Trophoblast cell (in vitro differentiated cells and primary cell): ENCODE measurements around the gene KRT6A.

Source experiments
- DNase-seq, 2 donors: peaks; one replicate each; pipeline ENCODE4 v3.0.0-alpha.2; 2016
- H2AFZ ChIP-seq: 2 replicates; pipeline ENCODE4 v1.6.1; 2013; ENCODE audit warnings: low read length, moderate library complexity, mild to moderate bottlenecking; ENCODE audit not compliant: insufficient read depth, poor library complexity
- H2AK5ac ChIP-seq: 2 replicates; pipeline ENCODE4 v1.6.1; 2013; ENCODE audit warnings: mild to moderate bottlenecking, low read length
- H2BK120ac ChIP-seq: 2 replicates; pipeline ENCODE4 v1.6.1; 2013; ENCODE audit warnings: low read length, mild to moderate bottlenecking, moderate library complexity; ENCODE audit not compliant: insufficient read depth, poor library complexity
- H2BK12ac ChIP-seq: 2 replicates; pipeline ENCODE4 v1.6.1; 2013; ENCODE audit warnings: mild to moderate bottlenecking, low read length, moderate library complexity
- H2BK5ac ChIP-seq: 2 replicates; pipeline ENCODE4 v1.6.1; 2013; ENCODE audit warnings: low read length, low read depth, moderate library complexity, mild to moderate bottlenecking; ENCODE audit not compliant: poor library complexity
- H3K14ac ChIP-seq: 2 replicates; pipeline ENCODE4 v1.6.1; 2013; ENCODE audit warnings: mild to moderate bottlenecking, low read length
- H3K18ac ChIP-seq: 2 replicates; pipeline ENCODE4 v1.6.1; 2013; ENCODE audit warnings: mild to moderate bottlenecking, low read length
- H3K23ac ChIP-seq: 2 replicates; pipeline ENCODE4 v1.6.1; 2013; ENCODE audit warnings: low read length
- H3K27ac ChIP-seq: 2 replicates; pipeline ENCODE4 v1.5.1; 2013; ENCODE audit warnings: low read depth, mild to moderate bottlenecking, inconsistent platforms, low read length, moderate library complexity
- H3K27me3 ChIP-seq: 2 replicates; pipeline ENCODE4 v1.6.1; 2013; ENCODE audit warnings: inconsistent platforms, mild to moderate bottlenecking, low read length, moderate library complexity; ENCODE audit not compliant: insufficient read depth
- H3K36me3 ChIP-seq, 2 experiments: 1 replicate in 1 of 2; 2 replicates in 1 of 2; pipeline ENCODE4 v1.6.1; 2013; ENCODE audit warnings: low read length in 2 of 2, mild to moderate bottlenecking in 2 of 2, moderate library complexity in 1 of 2; ENCODE audit not compliant: insufficient read depth in 2 of 2, control insufficient read depth in 1 of 2
- H3K4ac ChIP-seq: 2 replicates; pipeline ENCODE4 v1.6.1; 2013; ENCODE audit warnings: low read depth, mild to moderate bottlenecking, low read length, moderate library complexity
- H3K4me1 ChIP-seq, 2 experiments: 1 replicate in 1 of 2; 2 replicates in 1 of 2; pipeline ENCODE4 v1.6.1; 2013; ENCODE audit warnings: low read length in 2 of 2, mild to moderate bottlenecking in 2 of 2, moderate library complexity in 1 of 2; ENCODE audit not compliant: insufficient read depth in 2 of 2, control insufficient read depth in 1 of 2
- H3K4me2 ChIP-seq: 2 replicates; pipeline ENCODE4 v1.6.1; 2013; ENCODE audit warnings: inconsistent platforms, mild to moderate bottlenecking, low read length, moderate library complexity
- H3K4me3 ChIP-seq: 2 replicates; pipeline ENCODE4 v1.5.1; 2013; ENCODE audit warnings: mild to moderate bottlenecking, low read depth, low read length, inconsistent platforms
- H3K79me1 ChIP-seq: one replicate; pipeline ENCODE4 v1.6.1; 2013; ENCODE audit warnings: low read length
- H3K79me2 ChIP-seq: 2 replicates; pipeline ENCODE4 v1.6.1; 2013; ENCODE audit warnings: low read length, mild to moderate bottlenecking; ENCODE audit not compliant: control insufficient read depth, insufficient read depth, poor library complexity
- H3K9ac ChIP-seq: 2 replicates; pipeline ENCODE4 v1.6.1; 2013; ENCODE audit warnings: mild to moderate bottlenecking, low read length
- H3K9me3 ChIP-seq: 2 replicates; pipeline ENCODE4 v1.6.1; 2013; ENCODE audit warnings: low read depth, mild to moderate bottlenecking, control low read depth, inconsistent platforms, low read length; ENCODE audit not compliant: insufficient read depth
- H4K12ac ChIP-seq: 2 replicates; pipeline ENCODE4 v1.6.1; 2013; ENCODE audit warnings: low read depth, mild to moderate bottlenecking, low read length, moderate library complexity
- H4K8ac ChIP-seq: 2 replicates; pipeline ENCODE4 v1.6.1; 2013; ENCODE audit warnings: low read depth, mild to moderate bottlenecking, low read length, moderate library complexity
- H4K91ac ChIP-seq: one replicate; pipeline ENCODE4 v1.6.1; 2013; ENCODE audit warnings: low read depth, mild to moderate bottlenecking, low read length, moderate library complexity
- WGBS: extraction: QIAGEN DNeasy Blood & Tissue Kit; methylation state at CpG from one replicate; pipeline ENCODE4 v1.1.7; 2013; ENCODE audit warnings: missing lambda C conversion rate; ENCODE audit not compliant: insufficient read length, insufficient coverage; ENCODE audit errors: extremely low coverage; 5-methylcytosine and 5-hydroxymethylcytosine counted together

The KRT6A gene

GRCh38 chr12:52487211-52487610 is 5.8 kb downstream of the KRT6A start:
- Histone ChIP-seq H3K14ac (no peak overlapping the region), H3K9ac (no peak overlapping the region), H2AFZ (no peak overlapping the region), H3K79me1 (no peaks in the 10 kb centered on the region), H3K18ac (no peak overlapping the region), H3K4me3 (no peak overlapping the region), H2BK5ac (no peak overlapping the region), H2BK12ac (no peak overlapping the region), H3K27ac (no peak overlapping the region), H2BK120ac (no peak overlapping the region), H2AK5ac (no peak overlapping the region), H3K27me3 (no peaks in the 10 kb centered on the region), H3K9me3 (no peaks in the 10 kb centered on the region), H4K12ac (no peak overlapping the region), H3K4me1 (no peaks in the 10 kb centered on the region), H3K36me3 (no peaks in the 10 kb centered on the region), H3K4ac (no peak overlapping the region), H3K4me2 (no peak overlapping the region), H4K8ac (no peak overlapping the region), H3K79me2 (no peaks in the 10 kb centered on the region), H3K23ac (no peak overlapping the region), H4K91ac (no peak overlapping the region)
- no CpG with 5 or more reads among the region's 1 CpG for WGBS
- DNase-seq = no peak

- no peak for DNase-seq
- no CpG with 5 or more reads among the region's 5 CpGs for WGBS
These were observed 6.6 kb downstream of the KRT6A start for GRCh38 chr12:52486166-52487105.

DNA sequence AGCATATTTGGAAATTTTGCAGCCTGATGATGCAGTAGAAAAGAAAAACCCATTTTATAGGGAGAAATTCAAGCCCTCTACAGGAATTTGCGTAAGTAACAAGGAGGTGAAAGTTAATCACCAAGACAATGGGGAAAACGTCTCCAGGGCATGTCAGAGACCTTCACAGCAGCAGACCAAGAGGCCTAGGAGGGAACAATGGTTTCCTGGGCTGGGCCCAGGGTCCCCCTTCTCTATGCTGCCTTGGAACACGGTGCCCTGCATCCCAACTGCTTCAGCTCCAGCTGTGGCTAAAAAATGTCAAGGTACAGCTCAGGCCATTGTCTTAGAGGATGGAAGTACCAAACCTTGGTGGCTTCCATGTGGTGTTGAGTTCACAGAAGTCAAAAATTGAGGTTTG is 13.0 kb downstream of the KRT6A start:
- Histone ChIP-seq H3K27me3 (no peaks in the 10 kb centered on the region), H3K18ac (no peak overlapping the region), H3K79me1 (no peaks in the 10 kb centered on the region), H3K79me2 (no peaks in the 10 kb centered on the region), H3K9me3 (no peaks in the 10 kb centered on the region), H3K27ac (no peak overlapping the region), H3K36me3 (no peaks in the 10 kb centered on the region), H2BK5ac (no peak overlapping the region), H3K23ac (no peak overlapping the region), H4K12ac (no peak overlapping the region), H4K91ac (no peak overlapping the region), H4K8ac (no peak overlapping the region), H3K4me2 (no peak overlapping the region), H2AFZ (no peak overlapping the region), H3K9ac (no peak overlapping the region), H2AK5ac (no peak overlapping the region), H3K4me3 (no peak overlapping the region), H3K14ac (no peak overlapping the region), H2BK120ac (no peak overlapping the region), H3K4me1 (no peaks in the 10 kb centered on the region), H2BK12ac (no peak overlapping the region), H3K4ac (no peak overlapping the region)
- no peak for DNase-seq
- no CpG with 5 or more reads among the region's 3 CpGs for WGBS

More at GRCh38 chr12:52486166-52487105, 6.6 kb downstream of the KRT6A start:
- H4K91ac ChIP-seq = no peak overlapping the region
- H2BK120ac ChIP-seq = no peak overlapping the region
- H2AFZ ChIP-seq = no peak overlapping the region
- no peaks in the 10 kb centered on the region for H3K36me3 ChIP-seq
- H3K18ac ChIP-seq = no peak overlapping the region
- H3K27ac ChIP-seq = no peak overlapping the region
- H2BK5ac ChIP-seq = no peak overlapping the region
- H2AK5ac ChIP-seq = no peak overlapping the region
- H3K4ac ChIP-seq = no peak overlapping the region
- no peaks in the 10 kb centered on the region for H3K9me3 ChIP-seq
- no peaks in the 10 kb centered on the region for H3K79me2 ChIP-seq
- no peak overlapping the region for H3K23ac ChIP-seq
- no peaks in the 10 kb centered on the region for H3K27me3 ChIP-seq
- no peak overlapping the region for H3K9ac ChIP-seq
- no peaks in the 10 kb centered on the region for H3K4me1 ChIP-seq
- no peaks in the 10 kb centered on the region for H3K79me1 ChIP-seq
- no peak overlapping the region for H4K12ac ChIP-seq
- H3K4me3 ChIP-seq = no peak overlapping the region
- H2BK12ac ChIP-seq = no peak overlapping the region
- H3K4me2 ChIP-seq = no peak overlapping the region
- H3K14ac ChIP-seq = no peak overlapping the region
- H4K8ac ChIP-seq = no peak overlapping the region

- H3K79me2 ChIP-seq = no peaks in the 10 kb centered on the region
- no peak overlapping the region for H3K23ac ChIP-seq
- H3K9ac ChIP-seq = no peak overlapping the region
- H3K4ac ChIP-seq = no peak overlapping the region
- no peak overlapping the region for H2AK5ac ChIP-seq
- no peaks in the 10 kb centered on the region for H3K79me1 ChIP-seq
- no peak overlapping the region for H4K91ac ChIP-seq
- no peak overlapping the region for H2BK5ac ChIP-seq
- H3K18ac ChIP-seq = no peak overlapping the region
- no peak overlapping the region for H2BK12ac ChIP-seq
- no peak overlapping the region for H2BK120ac ChIP-seq
- H3K4me1 ChIP-seq = no peaks in the 10 kb centered on the region
- no peak overlapping the region for H3K4me3 ChIP-seq
- H2AFZ ChIP-seq = no peak overlapping the region
- H3K9me3 ChIP-seq = no peaks in the 10 kb centered on the region
- no peak overlapping the region for H3K27ac ChIP-seq
- no peak for DNase-seq
- no peaks in the 10 kb centered on the region for H3K36me3 ChIP-seq
- WGBS = no CpG with 5 or more reads among the region's 2 CpGs
- H3K4me2 ChIP-seq = no peak overlapping the region
- H4K8ac ChIP-seq = no peak overlapping the region
- no peak overlapping the region for H3K14ac ChIP-seq
- H3K27me3 ChIP-seq = no peaks in the 10 kb centered on the region
- H4K12ac ChIP-seq = no peak overlapping the region
These were observed 15.4 kb downstream of the KRT6A start for GRCh38 chr12:52477651-52478050.
